GM19240 (cell line): ENCODE data around the gene ARHGAP25.
A peak's percentile ranks its signal among the peaks of the same experiment; 100 is the strongest.

Experiments
- DNase-seq: peaks from one replicate; pipeline ENCODE4 v3.0.0; 2011; ENCODE audit warnings: low spot score; ENCODE audit not compliant: insufficient read length

The ARHGAP25 gene

DNA sequence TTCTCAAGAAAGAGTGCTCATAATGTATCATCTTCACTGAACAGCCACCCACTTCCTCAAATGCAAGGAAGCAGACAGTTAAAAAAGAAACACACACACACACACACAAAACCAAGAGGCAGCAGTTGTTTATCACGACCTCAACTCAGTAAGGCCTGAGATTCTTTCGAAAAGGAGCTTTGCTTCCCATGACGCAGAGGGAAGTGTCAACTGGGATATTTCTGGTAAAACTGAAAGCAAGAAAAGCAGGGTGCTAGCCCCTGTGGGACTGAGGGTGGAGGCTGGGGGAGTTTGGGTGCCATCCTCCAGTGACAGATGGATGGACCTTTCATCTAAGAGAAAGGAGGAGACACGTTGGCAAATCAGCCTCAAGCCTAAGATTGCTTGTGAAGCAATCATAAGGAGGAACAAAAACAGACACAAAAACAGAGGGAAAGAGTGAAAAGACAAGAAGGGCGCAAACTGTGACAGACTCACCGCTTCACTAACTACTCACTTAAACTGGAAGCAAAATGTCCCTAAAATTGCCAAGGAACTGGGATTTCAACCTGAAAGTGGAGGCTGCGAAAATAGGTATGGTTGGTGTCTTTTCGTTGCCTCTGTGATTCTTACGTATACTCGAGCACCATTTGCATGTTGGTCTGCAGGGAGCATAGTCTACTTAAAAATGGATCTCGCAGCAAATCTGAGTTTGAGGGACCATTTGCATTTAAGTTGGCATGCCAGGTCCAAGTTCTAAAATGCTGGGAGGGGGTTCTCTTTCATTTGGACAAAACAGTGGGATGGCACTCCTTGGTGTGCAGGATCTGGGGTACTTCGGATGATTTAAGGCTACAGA, at the start of gene ARHGAP25:
Gene ARHGAP25, plus strand, starts transcription at position 124 of the 838 bp plus-strand sequence. Its CDS starts 389 bp downstream, at position 513.
- no peak for DNase-seq

DNA sequence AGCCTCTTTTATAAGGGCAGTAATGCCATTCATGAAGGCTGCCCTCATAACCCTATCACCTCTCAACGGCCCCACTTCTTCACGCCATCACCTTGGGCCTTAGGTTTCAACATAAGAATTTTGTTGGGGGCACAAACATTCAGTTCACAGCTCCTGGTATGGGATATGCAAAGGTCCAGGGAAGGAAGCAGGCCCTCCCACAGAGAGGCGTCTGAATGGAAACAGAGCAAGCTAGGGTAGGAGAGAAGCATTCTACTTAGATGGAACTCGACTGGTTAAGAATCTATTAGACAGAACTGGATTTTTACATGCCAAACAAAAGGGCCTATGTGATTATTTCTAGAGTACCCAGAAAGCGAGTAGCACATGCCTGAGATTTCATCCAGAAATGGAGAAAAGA, 48.4 kb upstream of the ARHGAP25 start:
- no peak for DNase-seq

DNA sequence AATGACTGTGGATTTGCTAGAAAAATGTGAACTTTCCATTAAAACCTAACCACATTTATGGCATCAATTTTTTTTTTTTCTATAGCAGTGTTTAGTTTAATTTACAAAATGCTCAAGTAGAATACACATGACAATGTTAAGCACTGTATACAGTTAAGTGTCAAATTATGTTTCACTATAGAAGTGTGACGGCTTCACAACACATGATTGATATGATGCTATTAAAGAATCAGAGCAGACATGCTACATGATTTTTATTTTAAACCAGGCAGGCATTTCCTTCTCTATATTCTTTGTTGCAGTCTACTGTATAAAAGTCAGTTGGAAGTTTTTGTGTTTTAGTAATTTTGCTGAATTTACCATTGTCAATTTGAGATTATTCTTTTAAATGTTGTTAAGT, 47.6 kb upstream of the ARHGAP25 start:
- DNase-seq: no peak

DNA sequence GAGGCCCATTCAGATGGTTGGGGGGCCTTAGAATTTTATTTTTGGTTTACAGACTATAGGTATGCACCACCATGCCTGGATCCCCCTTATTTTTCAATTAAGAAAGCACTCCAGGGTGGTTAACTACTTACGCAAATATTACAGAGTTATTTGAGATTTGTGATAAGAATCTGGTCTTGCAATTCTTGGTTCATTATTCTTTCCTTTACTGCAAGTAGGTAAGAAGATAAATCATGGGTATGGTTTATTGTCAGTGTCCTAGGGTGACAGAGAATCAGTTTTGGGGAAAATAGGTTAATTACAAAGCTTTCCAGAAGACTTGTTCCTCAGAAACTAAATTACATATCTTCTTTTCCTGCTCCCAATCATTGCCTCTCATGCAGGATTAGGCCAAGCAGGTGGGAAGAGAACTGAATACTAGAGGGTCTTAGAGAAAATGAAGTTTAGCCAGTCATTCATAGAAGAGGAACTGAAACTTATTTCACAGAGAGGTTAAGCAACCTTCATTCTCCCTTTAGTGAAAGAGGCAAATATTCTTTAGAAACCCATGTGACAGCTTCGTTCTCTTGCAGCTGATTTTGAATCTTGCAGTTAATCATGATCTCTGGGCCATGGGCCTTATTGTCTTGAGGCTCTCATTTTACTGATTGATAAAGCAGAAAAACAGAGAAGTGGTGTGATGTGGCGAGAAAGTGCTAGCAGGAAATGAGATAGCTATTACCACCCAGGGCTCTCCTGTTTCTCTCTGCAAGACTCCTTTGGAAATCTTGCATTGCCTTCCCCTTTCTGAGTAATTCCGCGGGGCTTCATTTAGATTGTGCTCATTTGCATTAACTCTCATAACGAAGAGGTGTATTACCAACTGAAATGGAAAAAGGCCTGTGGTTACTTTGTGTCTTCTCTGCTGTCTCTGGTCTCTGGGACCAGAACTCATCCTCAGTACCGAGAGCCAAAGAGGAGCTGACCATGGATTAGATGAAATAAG, 44.8 kb upstream of the ARHGAP25 start:
- DNase-seq: peak; percentile 33

GRCh38 chr2:68690851-68691250, 43.8 kb upstream of the ARHGAP25 start:
- DNase-seq: no peak

DNA sequence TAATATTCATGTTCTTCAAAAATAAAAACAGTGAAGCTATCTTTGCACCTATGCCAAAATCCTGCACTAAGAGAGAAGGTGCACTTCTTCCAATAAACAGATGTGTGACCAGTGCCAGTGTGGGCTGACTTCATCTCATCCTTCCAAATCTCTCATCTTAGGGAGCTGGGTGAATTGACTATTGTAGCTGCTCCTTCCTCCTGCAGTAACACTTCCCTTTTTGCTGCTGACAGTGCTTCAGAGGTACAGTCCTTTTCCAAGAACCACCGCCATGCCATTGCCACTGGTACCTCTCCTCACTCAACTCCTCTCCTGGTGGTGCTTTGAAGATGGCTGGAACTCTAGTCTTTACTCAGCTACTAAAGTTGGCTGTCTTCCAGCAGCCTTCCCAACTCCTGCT, 42.1 kb upstream of the ARHGAP25 start:
- DNase-seq: no peak

GRCh38 chr2:68693951-68694350, 40.7 kb upstream of the ARHGAP25 start:
- no peak for DNase-seq

- DNase-seq: no peak
These were observed 38.6 kb upstream of the ARHGAP25 start for GRCh38 chr2:68695971-68696370.

- no peak for DNase-seq
These were observed 38.1 kb upstream of the ARHGAP25 start for GRCh38 chr2:68696554-68696953.

DNA sequence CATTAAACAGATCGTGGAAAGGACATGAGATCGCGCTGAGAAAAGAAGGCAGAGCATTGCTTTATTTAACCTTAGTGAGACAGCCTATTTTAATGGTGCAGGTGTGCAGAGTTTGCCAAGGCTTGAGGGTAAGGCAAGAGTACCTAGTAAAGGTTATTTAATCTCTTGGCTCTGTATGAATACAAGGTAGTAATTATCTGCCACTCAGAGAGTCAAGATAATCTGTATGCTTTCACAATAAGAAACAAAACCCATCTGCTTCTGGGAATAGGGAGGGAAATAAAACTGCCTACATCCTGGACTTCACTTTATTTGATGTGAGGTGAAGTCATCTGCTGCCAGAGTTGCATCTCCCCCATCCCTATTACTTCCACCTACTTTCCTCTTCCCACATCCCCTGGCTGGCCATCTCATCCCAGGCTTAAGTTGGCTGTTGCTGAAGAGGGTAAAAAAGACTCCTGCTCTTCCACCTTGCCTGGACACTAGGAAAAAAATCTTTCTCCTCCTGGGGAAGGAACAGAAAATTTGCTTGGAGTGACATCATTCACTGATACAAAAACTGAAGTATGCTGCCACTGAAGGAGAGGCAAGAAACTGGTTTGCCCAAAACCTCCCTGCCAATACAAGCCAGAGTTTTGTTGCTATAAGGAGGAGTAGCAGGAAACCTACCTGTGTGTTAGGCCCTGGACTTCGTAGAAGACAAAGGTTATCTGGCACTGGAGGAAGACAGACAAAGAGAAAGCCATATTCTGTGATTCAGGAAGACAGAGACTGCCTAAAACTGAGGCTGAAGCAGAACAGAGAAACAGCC, 35.8 kb upstream of the ARHGAP25 start:
- no peak for DNase-seq

DNA sequence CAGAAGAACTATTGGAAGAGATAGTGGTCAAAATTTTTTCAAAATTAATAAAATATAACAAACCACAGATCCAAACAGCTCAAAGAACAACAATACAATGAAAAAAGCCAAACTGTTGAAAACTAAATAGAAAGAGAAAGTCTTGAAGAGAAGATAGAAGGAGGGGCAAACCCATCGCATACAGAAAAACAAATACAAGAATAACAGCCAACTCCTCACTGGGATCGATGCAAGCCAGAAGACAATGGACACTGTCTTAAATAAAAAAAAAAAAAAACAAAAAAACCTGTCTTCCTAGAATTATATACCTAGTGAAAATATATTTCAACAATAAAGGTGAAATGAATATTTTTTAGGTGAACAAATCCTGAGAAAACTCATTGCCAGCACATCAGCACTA, 34.1 kb upstream of the ARHGAP25 start:
- no peak for DNase-seq

- no peak for DNase-seq
These were observed 28.0 kb upstream of the ARHGAP25 start for GRCh38 chr2:68706637-68707036.

DNA sequence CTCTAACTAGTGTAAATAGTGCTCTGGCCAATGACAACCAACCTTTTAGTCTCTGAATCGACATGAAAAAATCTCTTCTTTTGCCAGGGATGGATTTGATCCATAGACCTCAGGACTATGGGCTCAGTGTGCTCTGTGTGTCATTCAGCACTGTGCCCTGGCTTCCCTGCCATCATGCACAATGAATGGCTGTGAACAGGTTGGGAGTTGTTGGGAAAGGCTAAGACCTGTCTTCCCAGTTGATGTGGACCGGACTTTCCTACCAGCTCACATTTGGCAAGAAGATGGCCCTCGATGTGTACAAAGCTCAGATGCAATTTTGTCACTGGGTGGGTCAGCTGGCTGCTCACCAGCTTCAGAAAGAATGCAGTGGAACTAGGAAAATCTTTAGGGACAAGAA, 26.0 kb upstream of the ARHGAP25 start:
- no peak for DNase-seq

- DNase-seq: no peak
These were observed 25.1 kb upstream of the ARHGAP25 start for GRCh38 chr2:68709421-68709911.

- DNase-seq: no peak
These were observed 24.3 kb upstream of the ARHGAP25 start for GRCh38 chr2:68710336-68710735.

- DNase-seq: no peak
These were observed 23.9 kb upstream of the ARHGAP25 start for GRCh38 chr2:68710756-68711155.

- DNase-seq: no peak
These were observed 19.7 kb upstream of the ARHGAP25 start for GRCh38 chr2:68714866-68715265.

GRCh38 chr2:68715353-68716041, 19.1 kb upstream of the ARHGAP25 start:
- no peak for DNase-seq

DNA sequence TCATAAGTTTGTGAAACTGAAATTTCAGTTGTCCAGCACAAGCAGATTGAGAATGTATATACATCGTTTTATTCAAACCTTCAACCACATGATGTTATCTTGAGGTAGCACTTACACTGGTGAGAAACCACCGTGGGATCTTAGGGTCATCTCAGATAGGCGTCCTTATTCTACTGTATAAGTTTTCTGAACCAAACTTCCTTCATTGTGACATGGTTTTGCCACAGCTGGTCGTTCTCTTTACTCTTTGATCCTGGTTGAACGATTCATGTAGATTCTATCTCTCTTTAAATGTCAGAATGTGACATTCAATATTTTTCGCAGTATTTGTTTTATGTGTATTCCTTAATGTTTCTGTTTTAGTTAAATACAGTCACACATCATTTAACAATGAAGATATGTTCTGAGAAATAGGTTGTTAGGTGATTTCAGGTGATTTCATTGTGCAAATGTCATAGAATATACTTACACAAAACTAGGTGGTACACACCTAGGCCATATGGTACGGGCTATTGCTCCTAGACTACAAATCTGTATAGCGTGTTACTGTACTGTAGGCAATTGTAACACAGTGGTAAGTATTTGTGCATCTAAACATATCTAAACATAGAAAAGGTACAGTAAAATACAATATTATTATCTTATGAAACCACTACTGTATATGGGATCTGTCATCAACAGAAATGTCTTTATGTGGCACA, 17.9 kb upstream of the ARHGAP25 start:
- no peak for DNase-seq

DNA sequence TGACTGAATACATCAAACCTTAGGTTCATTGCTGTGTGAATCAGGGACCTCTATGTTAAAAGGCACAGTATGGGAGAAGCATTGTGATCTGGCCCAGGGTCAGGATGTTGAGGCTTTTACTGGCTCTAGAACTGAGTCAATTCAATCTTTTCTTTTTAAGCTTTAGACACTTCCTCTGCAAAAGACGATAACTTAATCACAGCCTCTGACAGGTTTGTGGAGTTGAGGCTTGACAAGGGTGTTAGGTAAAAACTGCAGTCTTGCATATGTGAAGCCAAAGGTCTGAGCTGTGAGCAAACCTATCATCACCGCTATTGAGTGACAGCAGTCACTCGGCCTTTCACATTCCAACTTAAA, 17.3 kb upstream of the ARHGAP25 start:
- DNase-seq: no peak
